ENCODE data around the gene TRAK1.
"Not testable (repeated sequence)": the region's sequence is repeated elsewhere in the genome, so short reads cannot be mapped to it uniquely, and the experiment has no call there.

TRAK1 gene

GRCh38 chr3:42090973-42091731 lies at the start of gene TRAK1:
TSS of gene TRAK1 (plus strand) at chr3:42091357. CDS start at chr3:42091470, 113 bp downstream.
- DNase-seq (ENCODE audit: low spot score), result no peak

GRCh38 chr3:42042747-42043098 lies 48.4 kb upstream of the TRAK1 start:
- no peak for DNase-seq (ENCODE audit: low spot score)

GRCh38 chr3:42043099-42043813 lies 47.9 kb upstream of the TRAK1 start:
- no peak for DNase-seq (ENCODE audit: low spot score)

- no peak for DNase-seq (ENCODE audit: low spot score)
These were observed 45.4 kb upstream of the TRAK1 start for GRCh38 chr3:42045708-42046243.

- DNase-seq (ENCODE audit: low spot score), result not testable (repeated sequence)
These were observed 42.6 kb upstream of the TRAK1 start for GRCh38 chr3:42048526-42048925.

GRCh38 chr3:42050126-42050525 lies 41.0 kb upstream of the TRAK1 start:
- DNase-seq (ENCODE audit: low spot score), result no peak

- DNase-seq (ENCODE audit: low spot score), result no peak
These were observed 39.6 kb upstream of the TRAK1 start for GRCh38 chr3:42051384-42052131.

GRCh38 chr3:42052132-42052483 lies 39.0 kb upstream of the TRAK1 start:
- no peak for DNase-seq (ENCODE audit: low spot score)

GRCh38 chr3:42052484-42053351 lies 38.4 kb upstream of the TRAK1 start:
- no peak for DNase-seq (ENCODE audit: low spot score)

- DNase-seq (ENCODE audit: low spot score), result no peak
These were observed 37.7 kb upstream of the TRAK1 start for GRCh38 chr3:42053476-42053875.

GRCh38 chr3:42055291-42055690 lies 35.9 kb upstream of the TRAK1 start:
- no peak for DNase-seq (ENCODE audit: low spot score)

- DNase-seq (ENCODE audit: low spot score), result no peak
These were observed 34.3 kb upstream of the TRAK1 start for GRCh38 chr3:42056840-42057239.

GRCh38 chr3:42057561-42058211 lies 33.5 kb upstream of the TRAK1 start:
- DNase-seq (ENCODE audit: low spot score), result no peak

GRCh38 chr3:42061025-42061712 lies 30.0 kb upstream of the TRAK1 start:
- DNase-seq (ENCODE audit: low spot score), result no peak

- peak; percentile 67 for DNase-seq (ENCODE audit: low spot score)
These were observed 29.3 kb upstream of the TRAK1 start for GRCh38 chr3:42061713-42062380.

GRCh38 chr3:42062464-42062863 lies 28.7 kb upstream of the TRAK1 start:
- DNase-seq (ENCODE audit: low spot score), result no peak

GRCh38 chr3:42063888-42064287 lies 27.3 kb upstream of the TRAK1 start:
- DNase-seq (ENCODE audit: low spot score), result no peak

- no peak for DNase-seq (ENCODE audit: low spot score)
These were observed 24.5 kb upstream of the TRAK1 start for GRCh38 chr3:42066516-42067181.

GRCh38 chr3:42067326-42067725 lies 23.8 kb upstream of the TRAK1 start:
- no peak for DNase-seq (ENCODE audit: low spot score)
